ENCODE measurements around the gene TRAF3.

GRCh38 chr14:102933618-102934231 is 156.5 kb downstream of the TRAF3 start:
- TF ChIP-seq EZH2 (IDR thresholded peaks at IDR 0.05; ENCODE audit: borderline replicate concordance, low read length), result no peak
- TF ChIP-seq CTCF (conservative IDR thresholded peaks at IDR 0.05 in 1 of 2, IDR thresholded peaks at IDR 0.05 in 1 of 2; ENCODE audit: extremely low read depth in 1 of 2, insufficient read depth in 1 of 2, low read depth in 1 of 2, low read length in 2 of 2), result no peak
